Measurements from ENCODE around the gene ITPR1. TPM values are rescaled to one million over a fixed set of nuclear protein-coding genes. Genes with fewer than 3 reads are reported as not detected.

ITPR1 gene
- total RNA-seq, 1 donor from 2014 or later, result 143 TPM

- peaks cover 97% of the 10 kb centered on the region for H3K36me3 Mint-ChIP-seq (ENCODE audit: low read depth)
- no peaks in the 10 kb centered on the region for H3K9me3 Mint-ChIP-seq
- ATAC-seq (ENCODE audit: low read depth) (no peak), DNase-seq (no peak)
- no peak overlapping the region for H3K27ac Mint-ChIP-seq
- ChIA-PET POLR2A (interaction anchor here (1.0 to 1.9 kb wide), 3 partner anchors 154 to 161 kb away, joined by 3 to 10 read pairs (median 7); partner anchors contain the start of gene BHLHE40), CTCF (interaction anchor here (1.0 to 1.5 kb wide), 2 partner anchors 154 to 236 kb away, joined by 3 to 5 read pairs; no protein-coding TSS in a partner anchor)
- TF ChIP-seq CTCF (IDR thresholded peaks at IDR 0.05), result no peak
- no peak overlapping the region for H3K4me3 Mint-ChIP-seq
- intact Hi-C loops (cut with micrococcal nuclease), result loop anchor here (2.0 to 5.0 kb wide), 2 partner anchors 15 to 110 kb away; no protein-coding TSS in a partner anchor
- H3K4me1 Mint-ChIP-seq, result peaks cover 51% of the 10 kb centered on the region
- no peaks in the 10 kb centered on the region for H3K27me3 Mint-ChIP-seq
These were observed 328.8 kb downstream of the ITPR1 start for GRCh38 chr3:4821975-4822374.

GRCh38 chr3:4822568-4822967 lies 329.4 kb downstream of the ITPR1 start:
- Mint-ChIP-seq H3K27me3 (no peaks in the 10 kb centered on the region), H3K4me1 (peaks cover 57% of the 10 kb centered on the region), H3K36me3 (ENCODE audit: low read depth) (peaks cover 97% of the 10 kb centered on the region), H3K4me3 (no peak overlapping the region), H3K27ac (no peak overlapping the region), H3K9me3 (no peaks in the 10 kb centered on the region)
- no peak for ATAC-seq (ENCODE audit: low read depth)
- no peak for TF ChIP-seq CTCF (IDR thresholded peaks at IDR 0.05)
- POLR2A ChIA-PET, result interaction anchor here (1.0 to 1.2 kb wide), 2 partner anchors 154 to 161 kb away, joined by 3 to 7 read pairs; no protein-coding TSS in a partner anchor
- CTCF ChIA-PET, result interaction anchor here (1.0 to 1.5 kb wide), 2 partner anchors 154 to 235 kb away, joined by 3 to 5 read pairs; no protein-coding TSS in a partner anchor
- intact Hi-C loops (cut with micrococcal nuclease), result loop anchor here (5.0 kb wide), 1 partner anchor 110 kb away; no protein-coding TSS in a partner anchor
- no peak for DNase-seq

- Mint-ChIP-seq H3K36me3 (ENCODE audit: low read depth) (peaks cover 95% of the 10 kb centered on the region), H3K4me3 (no peak overlapping the region), H3K27me3 (no peaks in the 10 kb centered on the region), H3K4me1 (peaks cover 64% of the 10 kb centered on the region), H3K9me3 (no peaks in the 10 kb centered on the region), H3K27ac (no peak overlapping the region)
- ChIA-PET CTCF (no interaction called here), POLR2A (interaction anchor here (2.0 kb wide), 1 partner anchor 189 kb away, joined by 5 read pairs; no protein-coding TSS in a partner anchor)
- DNase-seq (no peak), ATAC-seq (ENCODE audit: low read depth) (no peak)
- no peak for TF ChIP-seq CTCF (IDR thresholded peaks at IDR 0.05)
- intact Hi-C loops (cut with micrococcal nuclease), result loop anchor here (5.0 kb wide), 1 partner anchor 111 kb away; no protein-coding TSS in a partner anchor
These were observed 330.2 kb downstream of the ITPR1 start for GRCh38 chr3:4823385-4823784.

GRCh38 chr3:4823986-4824925 lies 331.1 kb downstream of the ITPR1 start:
- CTCF ChIA-PET, result interaction anchor here (1.3 kb wide), 1 partner anchor 113 kb away, joined by 4 read pairs; no protein-coding TSS in a partner anchor
- POLR2A ChIA-PET, result interaction anchor here (2.0 to 3.2 kb wide), 2 partner anchors 26 to 188 kb away, joined by 5 to 15 read pairs; no protein-coding TSS in a partner anchor
- ATAC-seq (ENCODE audit: low read depth) (no peak), DNase-seq (no peak)
- intact Hi-C loops (cut with micrococcal nuclease), result loop anchor here (5.0 kb wide), 1 partner anchor 112 kb away; no protein-coding TSS in a partner anchor
- H3K4me3 Mint-ChIP-seq, result no peak overlapping the region
- no peak for TF ChIP-seq CTCF (IDR thresholded peaks at IDR 0.05)
- H3K4me1 Mint-ChIP-seq, result peaks cover 72% of the 10 kb centered on the region
- peaks cover 89% of the 10 kb centered on the region for H3K36me3 Mint-ChIP-seq (ENCODE audit: low read depth)
- H3K9me3 Mint-ChIP-seq, result no peaks in the 10 kb centered on the region
- no peaks in the 10 kb centered on the region for H3K27me3 Mint-ChIP-seq
- no peak overlapping the region for H3K27ac Mint-ChIP-seq

All from activated B cell treated with CpG ODN at 0.5 μM for 24 hours (primary cell).